HepG2 (cell line): ENCODE measurements around the gene CCDC192. TPM values are rescaled to one million over a fixed set of nuclear protein-coding genes. Genes with fewer than 3 reads are reported as not detected.
A peak's percentile ranks its signal among the peaks of the same experiment; 100 is the strongest.

ENCODE experiments used
- ATF2 ChIP-seq: sonication (generic); formaldehyde crosslinking; IDR thresholded peaks from 2 replicates; pipeline ENCODE4 v1.4.0; 2020; ENCODE audit warnings: missing genetic modification reagents
- CSRNP2 ChIP-seq: sonication (generic); formaldehyde crosslinking; conservative IDR thresholded peaks from 2 replicates; pipeline ENCODE4 v1.8.0; 2022; ENCODE audit warnings: low read depth, missing genetic modification reagents
- CTCF ChIP-seq: sonication (generic); formaldehyde crosslinking; IDR thresholded peaks from 2 replicates; pipeline ENCODE4 v1.5.0; 2020; ENCODE audit warnings: mild to moderate bottlenecking, missing genetic modification reagents, moderate library complexity
- FOXP4 ChIP-seq: sonication (generic); formaldehyde crosslinking; IDR thresholded peaks from 2 replicates; pipeline ENCODE4 v1.4.0; 2020; ENCODE audit warnings: missing genetic modification reagents
- KLF15 ChIP-seq: sonication (generic); formaldehyde crosslinking; IDR thresholded peaks from 2 replicates; pipeline ENCODE4 v1.8.1; 2023; ENCODE audit warnings: borderline replicate concordance, mild to moderate bottlenecking, inconsistent platforms, missing genetic modification reagents, mixed read lengths
- NRL ChIP-seq: sonication (generic); formaldehyde crosslinking; IDR thresholded peaks from 2 replicates; pipeline ENCODE4 v1.5.0; 2020; ENCODE audit warnings: missing genetic modification reagents, mild to moderate bottlenecking, moderate library complexity, borderline replicate concordance
- PHB2 ChIP-seq: fragments of 450-650 bp; IDR thresholded peaks from 2 replicates; pipeline ENCODE4 v1.6.1; 2018; ENCODE audit not compliant: partially characterized antibody
- POGK ChIP-seq: sonication (generic); formaldehyde crosslinking; conservative IDR thresholded peaks from 2 replicates; pipeline ENCODE4 v1.8.0; 2022; ENCODE audit warnings: mild to moderate bottlenecking, moderate library complexity, missing genetic modification reagents
- TCF12 ChIP-seq, 2 experiments: fragments of 450-650 bp in 1 of 2; sonication (generic) in 1 of 2; formaldehyde crosslinking in 1 of 2; IDR thresholded peaks; 2 replicates each; pipeline versions ENCODE4 v1.6.1 to v1.8.0; 2017 to 2022; ENCODE audit warnings: antibody characterized with exemption in 1 of 2, mild to moderate bottlenecking in 1 of 2, missing genetic modification reagents in 1 of 2, moderate library complexity in 1 of 2
- THAP7 ChIP-seq: sonication (generic); formaldehyde crosslinking; IDR thresholded peaks from 2 replicates; pipeline ENCODE4 v1.8.1; 2023; ENCODE audit warnings: mild to moderate bottlenecking, missing genetic modification reagents
- TRAFD1 ChIP-seq: sonication (generic); formaldehyde crosslinking; IDR thresholded peaks from 2 replicates; pipeline ENCODE4 v1.5.1; 2020; ENCODE audit warnings: missing genetic modification reagents, mild to moderate bottlenecking, borderline replicate concordance
- ZEB1 ChIP-seq: IDR thresholded peaks from 2 replicates; pipeline ENCODE4 v1.6.1; 2012; ENCODE audit warnings: mild to moderate bottlenecking, low read depth, inconsistent platforms; ENCODE audit not compliant: insufficient replicate concordance
- ZNF121 ChIP-seq: sonication (generic); formaldehyde crosslinking; IDR thresholded peaks from 2 replicates; pipeline ENCODE4 v1.5.0; 2020; ENCODE audit warnings: mild to moderate bottlenecking, missing genetic modification reagents
- ZNF225 ChIP-seq: sonication (generic); formaldehyde crosslinking; IDR thresholded peaks from 2 replicates; pipeline ENCODE4 v1.4.0; 2020; ENCODE audit warnings: mild to moderate bottlenecking, missing genetic modification reagents
- ZNF230 ChIP-seq: sonication (generic); formaldehyde crosslinking; IDR thresholded peaks from 2 replicates; pipeline ENCODE4 v1.4.0; 2020; ENCODE audit warnings: mild to moderate bottlenecking, missing genetic modification reagents
- ZNF569 ChIP-seq: sonication (generic); formaldehyde crosslinking; IDR thresholded peaks from 2 replicates; pipeline ENCODE4 v1.5.0; 2020; ENCODE audit warnings: mild to moderate bottlenecking, missing genetic modification reagents, moderate library complexity, borderline replicate concordance
- ZNF678 ChIP-seq: sonication (generic); formaldehyde crosslinking; IDR thresholded peaks from 2 replicates; pipeline ENCODE4 v1.4.0; 2020; ENCODE audit warnings: mild to moderate bottlenecking, missing genetic modification reagents
- ZSCAN30 ChIP-seq: sonication (generic); formaldehyde crosslinking; IDR thresholded peaks from 2 replicates; pipeline ENCODE4 v1.5.0; 2020; ENCODE audit warnings: mild to moderate bottlenecking, missing genetic modification reagents
- polyA plus RNA-seq, 8 experiments: library from polyadenylated mRNA; depleted of rRNA in 3 of 8; stranded (reverse) in 7 of 8; unstranded in 1 of 8; fragments of >200 nt; fragmentation: Illumina TruSeq in 4 of 8; extraction: Trizol in 4 of 8; gene quantifications; 2 replicates each; pipeline versions ENCODE4 v1.2.1 to v1.2.3, GENCODE V29; 2011 to 2016; ENCODE audit warnings: low read depth in 4 of 8, missing spikeins in 1 of 8, mixed read lengths in 1 of 8; ENCODE audit not compliant: insufficient read depth in 1 of 8
- total RNA-seq, 5 experiments: library from RNA; depleted of rRNA; stranded (reverse); fragments of >200 nt; fragmentation: Illumina TruSeq; extraction: Trizol; gene quantifications; 2 replicates each; pipeline ENCODE4 v1.2.3, GENCODE V29; 2016; ENCODE audit warnings: low read depth in 1 of 5

Gene CCDC192
- total and polyA plus RNA-seq, 2 of the 13 experiments (the other 11 are each of a cell fraction or from before 2014, with no cell fraction given): not detected

- no peak for TF ChIP-seq TCF12 (IDR thresholded peaks at IDR 0.05)
- TF ChIP-seq TCF12 (CRISPR knock-in tag; IDR thresholded peaks at IDR 0.05): no peak
- no peak for TF ChIP-seq TRAFD1 (CRISPR knock-in tag)
- no peak for TF ChIP-seq CSRNP2 (CRISPR knock-in tag)
- no peak for TF ChIP-seq PHB2
- TF ChIP-seq CTCF (CRISPR knock-in tag): peak; percentile 43
- no peak for TF ChIP-seq ZNF225 (CRISPR knock-in tag)
- TF ChIP-seq ZSCAN30 (CRISPR knock-in tag): no peak
- no peak for TF ChIP-seq POGK (CRISPR knock-in tag)
- peak; percentile 49; the same call in 1 of the 2 replicates for TF ChIP-seq ATF2 (CRISPR knock-in tag)
- TF ChIP-seq THAP7 (CRISPR knock-in tag): no peak
- no peak for TF ChIP-seq NRL (CRISPR knock-in tag)
- no peak for TF ChIP-seq ZEB1
- no peak for TF ChIP-seq ZNF569 (CRISPR knock-in tag)
- TF ChIP-seq KLF15 (CRISPR knock-in tag): no peak
- peak; percentile 82 for TF ChIP-seq FOXP4 (CRISPR knock-in tag)
- TF ChIP-seq ZNF121 (CRISPR knock-in tag): no peak
- no peak for TF ChIP-seq ZNF678 (CRISPR knock-in tag)
- no peak for TF ChIP-seq ZNF230 (CRISPR knock-in tag)
Observed at GRCh38 chr5:127934791-127935256, 231.6 kb downstream of the CCDC192 start (continued).
